ENCODE results near the gene PLCH1.

Gene PLCH1

GRCh38 chr3:155497930-155498647 lies 246.8 kb downstream of the PLCH1 start (continued):
- TF ChIP-seq ZNF274 (IDR thresholded peaks at IDR 0.05; ENCODE audit: low read length) (no peak), ZNF274 (tag by site-specific recombination; IDR thresholded peaks at IDR 0.05; ENCODE audit: borderline replicate concordance) (no peak), ZNF670 (tag by site-specific recombination; IDR thresholded peaks at IDR 0.05; ENCODE audit: low read depth) (no peak), ZNF175 (tag by site-specific recombination; IDR thresholded peaks at IDR 0.05) (no peak)

- CTCF ChIA-PET = no interaction called here
Observed at GRCh38 chr3:155496206-155496605, 248.7 kb downstream of the PLCH1 start.

GRCh38 chr3:155495387-155495786 lies 249.5 kb downstream of the PLCH1 start:
- TF ChIP-seq ZNF701 (tag by site-specific recombination; IDR thresholded peaks at IDR 0.05) (no peak), GLI2 (tag by site-specific recombination; IDR thresholded peaks at IDR 0.05; ENCODE audit: borderline replicate concordance, low read depth) (no peak), ZNF664 (tag by site-specific recombination; IDR thresholded peaks at IDR 0.05) (no peak)
- H3K36me3 ChIP-seq (ENCODE audit: control insufficient read depth in 2 of 2, insufficient read depth in 1 of 2, low read length in 2 of 2) = no peaks in the 10 kb centered on the region
- ChIA-PET POLR2A (no interaction called here), CTCF (no interaction called here)
- H3K4me3 ChIP-seq (ENCODE audit: low read depth, low read length) = no peak overlapping the region
- no peaks in the 10 kb centered on the region for H3K4me1 ChIP-seq (ENCODE audit: control insufficient read depth, insufficient read depth, low read length)
- H3K9me3 ChIP-seq (ENCODE audit: control insufficient read depth, insufficient read depth, low read depth, low read length) = no peaks in the 10 kb centered on the region
- no peak overlapping the region for H3K27ac ChIP-seq (ENCODE audit: extremely low read depth, low read depth, low read length)

More at GRCh38 chr3:155496206-155496605, 248.7 kb downstream of the PLCH1 start:
- Histone ChIP-seq H3K4me1 (ENCODE audit: control insufficient read depth, insufficient read depth, low read length) (no peaks in the 10 kb centered on the region), H3K36me3 (ENCODE audit: control insufficient read depth in 2 of 2, insufficient read depth in 1 of 2, low read length in 2 of 2) (no peaks in the 10 kb centered on the region), H3K4me3 (ENCODE audit: low read depth, low read length) (no peak overlapping the region), H3K9me3 (ENCODE audit: control insufficient read depth, insufficient read depth, low read depth, low read length) (no peaks in the 10 kb centered on the region), H3K27ac (ENCODE audit: extremely low read depth, low read depth, low read length) (no peak overlapping the region)
- POLR2A ChIA-PET = no interaction called here
- no peak for TF ChIP-seq YY2 (tag by site-specific recombination; IDR thresholded peaks at IDR 0.05)
- no peak for TF ChIP-seq KLF17 (tag by site-specific recombination; IDR thresholded peaks at IDR 0.05)
- no peak for TF ChIP-seq ZNF146 (tag by site-specific recombination; IDR thresholded peaks at IDR 0.05)

GRCh38 chr3:155494332-155494731 lies 250.5 kb downstream of the PLCH1 start:
- no peak overlapping the region for H3K27ac ChIP-seq (ENCODE audit: extremely low read depth, low read depth, low read length)
- CTCF ChIA-PET = interaction anchor here (0.6 kb wide), 1 partner anchor 592 kb away, joined by 3 read pairs; no protein-coding TSS in a partner anchor
- POLR2A ChIA-PET = no interaction called here

GRCh38 chr3:155492841-155493240 lies 252.0 kb downstream of the PLCH1 start:
- no peak for TF ChIP-seq ZNF623 (tag by site-specific recombination; IDR thresholded peaks at IDR 0.05)
- Histone ChIP-seq H3K27ac (ENCODE audit: extremely low read depth, low read depth, low read length) (no peak overlapping the region), H3K4me3 (ENCODE audit: low read depth, low read length) (no peak overlapping the region), H3K4me1 (ENCODE audit: control insufficient read depth, insufficient read depth, low read length) (no peaks in the 10 kb centered on the region), H3K9me3 (ENCODE audit: control insufficient read depth, insufficient read depth, low read depth, low read length) (no peaks in the 10 kb centered on the region), H3K36me3 (ENCODE audit: control insufficient read depth in 2 of 2, insufficient read depth in 1 of 2, low read length in 2 of 2) (no peaks in the 10 kb centered on the region)
- CTCF ChIA-PET = no interaction called here
- POLR2A ChIA-PET = no interaction called here

More at GRCh38 chr3:155494332-155494731, 250.5 kb downstream of the PLCH1 start:
- Histone ChIP-seq H3K4me3 (ENCODE audit: low read depth, low read length) (no peak overlapping the region), H3K4me1 (ENCODE audit: control insufficient read depth, insufficient read depth, low read length) (no peaks in the 10 kb centered on the region), H3K9me3 (ENCODE audit: control insufficient read depth, insufficient read depth, low read depth, low read length) (no peaks in the 10 kb centered on the region), H3K36me3 (ENCODE audit: control insufficient read depth in 2 of 2, insufficient read depth in 1 of 2, low read length in 2 of 2) (no peaks in the 10 kb centered on the region)
- TF ChIP-seq ZNF670 (tag by site-specific recombination; IDR thresholded peaks at IDR 0.05; ENCODE audit: low read depth) (no peak), ZNF146 (tag by site-specific recombination; IDR thresholded peaks at IDR 0.05) (no peak)

GRCh38 chr3:155491696-155492095 lies 253.2 kb downstream of the PLCH1 start:
- ChIA-PET POLR2A (no interaction called here), CTCF (interaction anchor here (0.5 to 1.1 kb wide), 3 partner anchors 36 to 490 kb away, joined by 3 read pairs; no protein-coding TSS in a partner anchor)
- Histone ChIP-seq H3K4me1 (ENCODE audit: control insufficient read depth, insufficient read depth, low read length) (no peaks in the 10 kb centered on the region), H3K36me3 (ENCODE audit: control insufficient read depth in 2 of 2, insufficient read depth in 1 of 2, low read length in 2 of 2) (no peaks in the 10 kb centered on the region), H3K4me3 (ENCODE audit: low read depth, low read length) (no peak overlapping the region), H3K9me3 (ENCODE audit: control insufficient read depth, insufficient read depth, low read depth, low read length) (no peaks in the 10 kb centered on the region), H3K27ac (ENCODE audit: extremely low read depth, low read depth, low read length) (no peak overlapping the region)
- no peak for TF ChIP-seq BCL11B (tag by site-specific recombination; IDR thresholded peaks at IDR 0.05; ENCODE audit: low read depth)
- TF ChIP-seq ZFP3 (tag by site-specific recombination; IDR thresholded peaks at IDR 0.05; ENCODE audit: low read depth) = no peak
- no peak for TF ChIP-seq ZNF704 (tag by site-specific recombination; IDR thresholded peaks at IDR 0.05)
